HS-27A (cell line): ENCODE data around the gene USP6.
"Not testable (repeated sequence)": the region's sequence is repeated elsewhere in the genome, so short reads cannot be mapped to it uniquely, and the experiment has no call there.

ENCODE experiments used
- DNase-seq: peaks from one replicate; pipeline ENCODE4 v3.0.0-alpha.2; 2012; ENCODE audit warnings: low read depth, missing footprints

Gene USP6

DNA sequence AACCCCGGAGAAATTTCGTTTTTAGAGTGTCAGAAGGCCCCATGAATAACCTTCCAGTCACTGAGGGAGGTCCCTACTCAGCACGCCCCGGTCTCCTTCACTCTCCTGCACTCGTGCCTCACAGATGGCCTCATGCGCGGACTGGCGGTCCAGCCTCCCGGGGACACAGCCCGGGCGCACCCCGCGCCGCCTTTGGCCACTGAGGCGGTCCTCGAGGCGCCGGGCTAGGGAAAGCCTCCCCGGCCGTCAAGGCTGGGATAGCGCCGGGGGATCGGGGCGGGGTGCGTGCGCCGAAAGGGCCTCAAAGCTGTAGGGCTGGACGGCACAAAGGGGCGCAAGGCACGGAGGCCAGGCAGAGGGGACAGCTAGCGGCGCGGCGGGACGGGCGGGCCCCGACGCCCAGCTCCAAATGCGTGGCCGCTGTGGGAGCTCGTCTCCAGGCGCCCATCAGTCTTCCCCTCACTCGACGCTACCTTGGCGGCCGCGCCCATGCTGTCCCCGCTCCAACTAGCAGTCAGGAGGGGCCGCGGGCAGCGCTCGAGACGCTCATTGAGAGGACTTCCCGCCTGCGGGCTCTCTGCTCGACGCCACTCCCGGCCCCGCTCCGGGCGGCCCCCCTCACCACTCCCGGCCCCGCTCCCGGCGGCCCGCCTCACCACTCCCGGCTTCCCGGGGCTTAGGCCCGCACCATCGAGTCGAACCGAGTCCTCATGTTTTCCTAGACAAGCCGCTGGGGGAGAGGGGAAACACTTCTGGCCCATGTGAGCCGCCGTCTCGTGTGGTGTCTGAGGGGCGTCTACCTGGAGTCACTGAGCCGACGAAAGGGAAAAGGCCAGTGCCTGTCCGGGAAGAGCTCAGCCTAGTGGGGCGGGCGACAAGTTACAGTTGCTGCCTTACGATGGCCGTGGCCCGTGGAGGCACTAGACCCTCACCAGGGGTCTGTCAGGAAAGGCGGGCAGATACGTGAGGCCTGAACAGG is at the start of gene USP6:
Gene USP6, plus strand, starts transcription at position 360 of the 979 bp plus-strand sequence. CDS start 14,336 bp downstream, outside the sequence.
- no peak for DNase-seq

DNA sequence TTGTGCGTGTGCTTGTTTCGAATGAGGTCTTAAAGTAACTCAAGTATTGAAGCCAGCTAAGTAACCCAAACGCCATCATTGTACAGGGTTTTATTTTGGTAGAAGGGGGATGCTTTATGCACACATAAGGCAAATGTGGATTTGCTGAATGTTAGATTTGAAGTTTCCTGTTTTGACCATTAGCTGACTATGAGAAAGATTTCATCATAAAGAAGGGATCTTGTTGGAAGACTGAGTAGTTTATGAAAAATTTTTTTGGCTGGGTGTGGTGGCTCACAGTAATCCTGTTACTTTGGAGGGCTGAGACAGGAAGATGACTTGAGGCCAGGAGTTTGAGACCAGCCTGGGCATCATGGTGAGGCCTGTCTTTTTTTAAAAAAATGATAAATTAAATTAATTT is 47.6 kb upstream of the USP6 start:
- no peak for DNase-seq

GRCh38 chr17:5069724-5070123 is 46.1 kb upstream of the USP6 start:
- DNase-seq, result no peak

- DNase-seq, result not testable (repeated sequence)
Measured at GRCh38 chr17:5075472-5075871, 40.4 kb upstream of the USP6 start.

DNA sequence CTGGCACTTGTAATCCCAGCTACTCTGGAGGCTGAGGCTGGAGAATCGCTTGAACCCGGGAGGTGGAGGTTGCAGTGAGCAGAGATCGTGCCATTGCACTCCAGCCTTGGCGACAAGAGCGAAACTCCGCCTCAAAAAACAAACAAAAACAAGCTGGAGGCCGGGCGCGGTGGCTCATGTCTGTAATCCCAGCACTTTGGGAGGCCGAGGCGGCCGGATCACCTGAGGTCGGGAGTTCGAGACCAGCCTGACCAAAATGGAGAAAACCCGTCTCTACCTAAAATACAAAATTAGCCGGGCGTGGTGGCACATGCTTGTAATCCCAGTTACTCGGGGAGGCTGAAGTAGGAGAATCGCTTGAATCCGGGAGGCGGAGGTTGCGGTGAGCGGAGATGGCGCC is 38.6 kb upstream of the USP6 start:
- DNase-seq, result not testable (repeated sequence)

- no peak for DNase-seq
Measured at GRCh38 chr17:5077781-5078105, 38.1 kb upstream of the USP6 start.

DNA sequence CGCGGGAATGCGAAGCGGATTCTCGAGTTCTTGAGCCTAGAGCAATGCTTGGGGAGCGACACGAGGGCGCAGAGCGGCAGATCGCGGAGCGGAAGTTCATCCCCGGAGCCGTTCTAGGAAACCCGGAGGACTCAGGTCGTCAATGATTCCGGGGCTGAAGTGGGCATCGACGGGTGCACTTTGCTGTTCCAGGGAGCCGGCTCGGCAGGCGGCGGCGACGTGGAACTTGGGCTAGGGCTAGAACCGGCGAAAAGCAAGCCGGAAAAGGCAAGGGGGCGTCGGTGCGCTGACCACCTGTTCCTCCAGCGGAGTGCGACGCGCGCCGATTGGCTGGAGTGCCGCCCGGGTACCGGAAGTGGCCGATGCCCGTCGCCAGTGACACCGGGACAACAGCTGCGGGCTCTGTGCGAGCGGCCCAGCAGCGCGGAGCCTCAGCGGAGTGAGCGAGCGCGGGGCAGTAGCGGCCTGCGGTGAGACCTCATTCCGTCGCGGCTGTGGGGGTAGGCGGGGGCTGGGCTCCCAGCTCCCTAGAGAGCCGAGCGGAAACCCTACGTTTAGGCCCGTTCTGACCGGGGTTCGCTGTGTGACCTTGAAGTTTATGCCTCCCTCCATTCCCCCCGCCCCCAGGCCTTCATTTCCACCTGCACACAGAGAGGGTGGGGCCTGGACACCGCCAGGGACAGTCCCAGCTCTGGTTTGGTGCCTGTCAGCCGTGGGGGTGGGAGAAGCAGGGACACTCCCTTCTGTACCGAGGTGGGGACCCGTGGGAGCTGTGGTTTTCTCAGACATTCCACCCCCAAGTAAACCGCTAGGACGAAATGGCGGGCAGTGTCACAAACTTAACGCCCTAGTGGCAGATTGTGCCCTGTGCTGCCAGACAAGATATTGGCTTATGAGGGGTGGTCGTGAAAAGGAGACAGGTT is 37.5 kb upstream of the USP6 start, which contains the start of gene ZFP3:
Gene ZFP3, plus strand, starts transcription at position 362 of the 923 bp plus-strand sequence. CDS start 13,038 bp downstream, outside the sequence.
- no peak for DNase-seq

GRCh38 chr17:5080591-5080990 is 35.2 kb upstream of the USP6 start:
- no peak for DNase-seq

DNA sequence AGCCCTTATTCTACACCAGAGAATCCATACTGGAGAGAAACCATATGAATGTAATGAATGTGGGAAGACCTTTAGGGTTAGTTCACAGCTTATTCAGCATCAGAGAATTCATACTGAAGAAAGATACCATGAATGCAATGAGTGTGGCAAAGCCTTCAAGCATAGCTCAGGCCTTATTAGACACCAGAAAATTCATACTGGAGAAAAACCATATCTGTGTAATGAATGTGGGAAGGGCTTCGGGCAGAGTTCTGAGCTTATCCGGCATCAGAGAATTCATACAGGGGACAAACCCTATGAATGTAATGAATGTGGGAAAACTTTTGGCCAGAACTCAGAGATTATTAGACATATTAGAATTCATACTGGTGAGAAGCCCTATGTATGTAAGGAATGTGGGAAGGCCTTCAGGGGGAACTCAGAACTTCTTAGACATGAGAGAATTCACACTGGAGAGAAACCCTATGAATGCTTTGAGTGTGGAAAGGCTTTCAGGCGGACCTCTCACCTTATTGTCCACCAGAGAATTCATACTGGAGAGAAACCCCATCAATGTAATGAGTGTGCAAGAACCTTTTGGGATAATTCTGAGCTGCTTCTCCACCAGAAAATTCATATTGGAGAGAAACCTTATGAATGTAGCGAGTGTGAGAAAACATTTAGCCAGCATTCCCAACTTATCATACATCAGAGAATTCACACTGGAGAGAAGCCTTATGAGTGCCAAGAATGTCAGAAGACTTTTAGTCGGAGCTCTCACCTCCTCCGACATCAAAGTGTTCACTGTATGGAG is 23.4 kb upstream of the USP6 start:
- no peak for DNase-seq

- DNase-seq, result no peak
Measured at GRCh38 chr17:5096731-5097100, 19.1 kb upstream of the USP6 start.

DNA sequence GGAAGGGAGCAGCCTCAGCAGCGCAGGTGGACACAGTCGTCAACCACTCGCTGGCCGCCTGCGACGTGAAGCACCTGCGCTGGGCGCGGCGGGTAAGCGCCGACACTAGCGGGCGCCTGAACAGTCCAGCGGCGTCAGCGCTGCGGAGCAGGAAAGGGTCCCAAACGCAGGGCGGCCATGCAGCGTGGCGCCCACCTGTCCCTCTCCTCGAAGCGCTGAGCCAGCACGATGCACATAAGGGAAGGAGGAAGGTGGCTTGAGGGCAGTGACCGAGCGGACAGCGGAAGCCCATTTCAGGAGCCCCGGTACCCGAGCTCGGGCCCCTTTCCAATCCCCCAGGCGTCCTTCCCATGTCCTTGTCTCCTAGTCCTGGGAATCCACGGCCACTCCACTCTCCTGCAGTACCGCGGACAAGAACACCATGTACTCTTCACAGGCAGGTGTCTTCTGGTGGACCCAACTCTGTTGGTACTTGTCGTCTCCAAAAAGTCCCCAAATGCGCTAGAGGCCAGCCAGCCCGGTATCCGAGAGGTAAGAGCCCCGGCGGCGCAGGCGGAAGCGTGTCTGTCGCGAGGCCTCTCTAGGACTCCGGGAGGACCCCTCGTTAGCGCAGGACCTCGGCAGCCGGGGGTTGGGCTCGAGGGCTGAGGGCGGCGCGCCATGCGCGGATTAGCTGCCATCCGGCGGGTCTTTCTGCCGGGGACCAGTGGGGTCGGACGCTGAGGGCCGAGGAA is 18.6 kb upstream of the USP6 start:
- DNase-seq, result no peak

DNA sequence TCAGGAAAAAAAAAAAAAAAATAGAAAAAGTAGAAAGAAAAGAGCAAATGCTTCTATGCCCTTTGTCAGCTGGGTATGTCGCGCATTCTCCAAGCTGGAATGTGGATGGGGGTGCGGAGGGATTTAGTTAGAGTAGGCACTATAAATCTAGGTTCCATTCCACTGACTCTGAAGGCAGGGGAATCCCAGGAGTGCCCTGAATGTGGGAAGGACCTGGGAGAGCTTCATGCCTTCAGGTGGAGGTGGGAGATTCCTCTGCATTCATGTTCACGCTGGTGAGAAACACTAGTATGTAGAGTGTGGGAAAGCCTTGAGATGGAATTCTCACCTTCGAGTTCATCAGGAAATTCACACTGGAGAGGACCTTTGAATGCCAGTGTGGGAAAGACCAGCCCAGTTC is 16.6 kb upstream of the USP6 start:
- no peak for DNase-seq

DNA sequence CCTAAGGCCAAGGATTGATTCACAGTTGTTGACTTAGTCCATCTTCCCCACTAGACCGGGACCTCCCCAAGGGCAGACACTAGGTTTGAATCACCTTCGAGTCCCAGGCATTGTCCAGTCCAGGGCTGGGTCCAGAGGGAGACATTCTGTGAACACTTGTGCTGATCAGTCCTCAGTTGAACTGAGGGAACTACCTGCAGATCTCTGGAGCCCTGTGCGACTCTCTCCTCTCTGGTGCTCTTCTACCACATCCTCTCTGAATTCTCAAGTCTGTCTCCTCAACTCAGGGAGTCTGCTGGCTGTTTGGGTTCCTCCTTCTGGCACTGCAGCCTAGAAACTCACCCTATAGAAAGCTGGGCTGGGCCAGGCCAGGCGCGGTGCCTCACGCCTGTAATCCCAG is 15.0 kb upstream of the USP6 start:
- no peak for DNase-seq

GRCh38 chr17:5110816-5111215 is 5.0 kb upstream of the USP6 start:
- no peak for DNase-seq

DNA sequence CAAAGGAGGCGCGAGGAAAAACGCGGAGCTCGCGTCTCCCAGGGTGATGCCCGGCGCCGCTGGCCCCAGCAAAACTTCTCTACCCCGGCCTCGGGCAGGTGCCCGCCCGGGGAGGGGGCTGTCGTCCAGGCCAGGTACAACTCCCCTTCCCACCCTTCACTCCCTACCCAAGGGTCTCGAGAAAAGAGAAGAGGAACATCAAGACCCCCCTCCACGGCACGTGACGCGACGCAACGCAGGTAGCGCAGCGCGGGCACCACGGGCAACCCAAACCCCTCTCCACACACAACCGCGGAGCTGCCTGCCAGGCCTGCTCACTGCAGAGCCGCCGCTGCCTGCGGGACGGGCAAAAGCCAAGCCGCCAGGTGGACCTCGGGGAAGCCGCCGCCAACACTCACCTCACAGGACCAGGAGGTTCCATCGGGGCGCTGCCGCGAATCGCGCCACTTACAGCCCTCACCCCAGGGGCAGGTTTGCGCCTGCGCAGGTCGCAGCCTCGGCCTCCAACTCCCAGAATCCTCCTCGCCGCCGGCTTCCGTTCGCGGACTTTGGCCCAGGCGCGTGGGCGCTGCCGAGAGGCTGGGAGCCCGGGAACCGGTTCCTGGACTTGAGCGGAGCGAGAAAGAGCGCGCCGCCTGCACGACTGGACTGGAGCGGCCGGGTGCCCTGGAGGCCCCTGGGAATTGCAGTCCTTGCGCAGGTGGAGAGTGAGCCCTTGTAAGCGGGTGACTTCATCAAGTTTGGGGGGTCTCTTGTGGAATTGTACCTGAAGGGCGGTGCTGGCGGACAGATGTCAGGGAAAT is 4.2 kb upstream of the USP6 start, which contains the start of gene ZNF232:
Gene ZNF232, minus strand, starts transcription at position 477 of the 803 bp plus-strand sequence. Its CDS starts 56 bp downstream, at position 421.
- peak; percentile 56 for DNase-seq

GRCh38 chr17:5118219-5118618 is 2.4 kb downstream of the USP6 start:
- no peak for DNase-seq

DNA sequence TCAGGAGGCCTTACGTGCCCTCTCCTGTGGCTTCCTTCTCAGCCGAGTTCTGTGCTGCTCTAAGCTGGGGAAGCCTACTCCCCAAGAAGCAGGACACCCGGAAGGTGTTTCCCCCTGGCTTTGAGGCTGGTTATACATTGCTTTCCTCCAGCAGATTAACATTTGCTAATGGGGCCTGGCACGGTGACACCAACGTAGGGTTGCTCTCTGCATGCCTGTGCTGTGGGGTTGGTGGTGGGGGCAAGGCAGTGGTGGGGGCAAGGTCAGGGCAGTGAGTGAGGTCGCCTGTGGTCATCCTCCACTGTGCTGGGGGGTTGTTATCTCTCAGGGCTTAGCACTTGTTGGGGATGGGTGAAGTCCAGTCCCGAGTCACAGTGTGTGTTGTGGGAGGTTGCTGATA is 4.2 kb downstream of the USP6 start:
- no peak for DNase-seq

DNA sequence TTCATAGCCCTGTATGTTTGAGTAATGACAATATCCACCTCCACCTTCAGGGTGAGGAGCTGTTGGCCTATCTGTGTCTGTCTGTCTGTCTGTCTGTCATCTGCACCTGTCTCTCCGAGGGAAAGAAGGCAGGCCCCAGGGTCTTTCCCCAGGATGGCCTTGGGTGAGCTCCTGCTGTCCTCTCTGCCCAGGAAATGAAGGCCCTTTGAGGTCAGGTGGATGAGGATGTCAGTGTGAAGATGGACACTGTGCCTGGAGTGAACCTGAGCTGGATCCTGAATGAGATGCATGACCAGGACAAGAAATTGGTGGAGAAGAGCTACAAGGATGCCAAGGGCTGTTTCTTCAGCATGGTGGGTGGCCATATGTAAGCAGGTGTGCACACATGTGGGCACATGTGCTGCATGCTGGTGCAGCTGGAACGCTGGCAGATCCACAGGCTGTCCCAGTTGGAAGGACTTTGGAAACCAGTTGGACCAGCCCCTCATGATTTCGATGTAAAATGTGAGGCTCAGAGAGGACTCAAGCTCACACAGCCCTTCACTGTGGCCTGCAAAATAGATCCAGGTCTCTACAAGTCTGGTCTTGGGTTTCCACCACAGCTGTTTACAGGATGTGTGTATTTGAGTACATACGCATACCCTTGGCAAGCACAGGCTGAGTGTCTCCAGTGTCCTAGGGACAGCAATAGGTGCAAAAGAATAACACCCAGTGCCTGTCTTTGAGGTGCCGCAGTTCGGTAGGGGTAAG is 4.8 kb downstream of the USP6 start:
- not testable (repeated sequence) for DNase-seq

DNA sequence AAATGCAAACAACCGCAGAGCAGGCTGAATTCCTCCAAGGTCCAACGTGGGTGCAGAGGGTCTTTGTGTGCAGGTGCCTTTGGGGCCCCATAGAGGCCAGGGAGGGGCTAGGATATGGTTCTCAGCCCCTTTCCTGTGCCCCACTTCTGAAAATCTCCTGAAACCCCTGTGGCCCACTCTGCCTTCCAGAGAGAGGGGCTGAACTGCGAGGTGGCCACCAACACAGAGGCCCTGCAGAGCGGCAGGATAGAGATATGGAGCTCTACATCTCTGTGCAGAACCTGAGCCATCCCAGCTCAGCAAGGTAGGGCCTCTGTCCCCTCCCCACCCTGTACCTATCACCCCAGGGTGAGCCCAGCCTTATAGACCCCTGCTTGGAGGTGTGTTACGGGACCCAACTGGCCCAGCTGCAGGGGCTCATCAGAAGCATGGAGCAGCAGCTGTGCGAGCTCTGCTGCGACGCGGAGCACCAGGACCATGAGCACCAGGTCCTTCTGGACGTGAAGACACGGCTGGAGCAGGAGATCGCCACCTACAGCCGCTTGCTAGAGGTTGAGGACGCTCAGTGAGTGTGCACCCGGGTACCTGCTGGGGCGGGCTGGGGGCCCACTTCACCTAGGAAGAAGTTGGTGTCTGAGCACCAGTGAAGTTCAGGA is 5.5 kb downstream of the USP6 start:
- no peak for DNase-seq
